HUES48 (cell line): ENCODE results near the gene EMX1.

Source experiments
- H3K27ac ChIP-seq: one replicate; pipeline ENCODE4 v1.7.0; 2013; ENCODE audit warnings: low read depth, low read length, inconsistent platforms
- H3K27me3 ChIP-seq: 2 replicates; pipeline ENCODE4 v1.6.1; 2013; ENCODE audit warnings: mild to moderate bottlenecking, low read length; ENCODE audit not compliant: control insufficient read depth, insufficient read depth
- H3K36me3 ChIP-seq: 2 replicates; pipeline ENCODE4 v1.6.1; 2013; ENCODE audit warnings: low read length; ENCODE audit not compliant: control insufficient read depth, insufficient read depth
- H3K4me1 ChIP-seq: 2 replicates; pipeline ENCODE4 v1.6.1; 2013; ENCODE audit warnings: mild to moderate bottlenecking, low read length; ENCODE audit not compliant: control insufficient read depth, insufficient read depth
- H3K4me3 ChIP-seq: 2 replicates; pipeline ENCODE4 v1.5.1; 2013; ENCODE audit warnings: mild to moderate bottlenecking, low read depth, low read length
- H3K9ac ChIP-seq: 2 replicates; pipeline ENCODE4 v1.6.1; 2013; ENCODE audit warnings: mild to moderate bottlenecking, low read depth, low read length, moderate library complexity
- H3K9me3 ChIP-seq: 2 replicates; pipeline ENCODE4 v1.6.1; 2013; ENCODE audit warnings: low read length; ENCODE audit not compliant: control insufficient read depth, insufficient read depth

The EMX1 gene

DNA sequence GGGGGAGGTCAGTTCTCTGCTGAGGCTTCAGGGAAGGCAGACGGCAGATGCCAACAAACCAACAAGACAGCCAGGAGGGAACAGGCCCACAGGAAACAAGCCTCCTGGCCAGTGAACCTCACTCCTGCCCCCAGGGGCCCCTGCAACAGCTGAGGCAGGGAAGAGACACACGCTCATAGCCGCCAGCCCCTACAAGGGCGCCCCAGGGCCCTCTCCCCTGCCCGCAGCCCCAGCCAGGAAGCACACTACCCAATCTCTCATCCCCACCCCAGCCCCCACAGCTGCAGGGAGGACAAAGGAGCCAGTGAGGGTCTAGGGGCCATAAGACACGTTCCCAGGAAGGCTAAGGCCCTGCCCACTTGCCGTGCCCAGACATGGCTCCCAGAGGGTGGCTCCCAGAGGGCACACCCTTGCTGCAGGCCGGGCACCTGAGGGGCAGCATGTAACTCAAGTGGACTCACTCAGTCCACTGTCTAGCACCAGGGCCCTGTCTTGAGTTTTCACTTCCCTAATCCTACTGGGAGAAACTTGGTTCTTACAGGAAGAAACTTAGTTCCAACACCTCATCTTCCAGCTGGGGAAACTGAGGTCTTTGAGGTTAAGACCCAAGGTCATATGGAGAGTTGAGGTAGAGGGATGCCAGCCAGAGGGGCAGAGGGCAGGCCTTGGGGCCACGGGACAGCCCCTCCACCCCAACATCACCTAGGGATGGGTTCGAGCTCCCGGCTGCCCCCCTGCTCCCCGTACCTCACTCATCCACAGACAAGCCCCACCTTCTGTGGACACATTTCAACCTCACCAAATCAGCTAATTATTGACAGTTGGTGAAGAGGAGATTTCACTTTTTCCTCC, 37.3 kb downstream of the EMX1 start:
- Histone ChIP-seq H3K4me3 (no peak overlapping the region), H3K4me1 (peaks cover 23% of the 10 kb centered on the region), H3K9me3 (no peaks in the 10 kb centered on the region), H3K27ac (no peak overlapping the region), H3K9ac (no peak overlapping the region), H3K27me3 (no peaks in the 10 kb centered on the region), H3K36me3 (no peaks in the 10 kb centered on the region)

DNA sequence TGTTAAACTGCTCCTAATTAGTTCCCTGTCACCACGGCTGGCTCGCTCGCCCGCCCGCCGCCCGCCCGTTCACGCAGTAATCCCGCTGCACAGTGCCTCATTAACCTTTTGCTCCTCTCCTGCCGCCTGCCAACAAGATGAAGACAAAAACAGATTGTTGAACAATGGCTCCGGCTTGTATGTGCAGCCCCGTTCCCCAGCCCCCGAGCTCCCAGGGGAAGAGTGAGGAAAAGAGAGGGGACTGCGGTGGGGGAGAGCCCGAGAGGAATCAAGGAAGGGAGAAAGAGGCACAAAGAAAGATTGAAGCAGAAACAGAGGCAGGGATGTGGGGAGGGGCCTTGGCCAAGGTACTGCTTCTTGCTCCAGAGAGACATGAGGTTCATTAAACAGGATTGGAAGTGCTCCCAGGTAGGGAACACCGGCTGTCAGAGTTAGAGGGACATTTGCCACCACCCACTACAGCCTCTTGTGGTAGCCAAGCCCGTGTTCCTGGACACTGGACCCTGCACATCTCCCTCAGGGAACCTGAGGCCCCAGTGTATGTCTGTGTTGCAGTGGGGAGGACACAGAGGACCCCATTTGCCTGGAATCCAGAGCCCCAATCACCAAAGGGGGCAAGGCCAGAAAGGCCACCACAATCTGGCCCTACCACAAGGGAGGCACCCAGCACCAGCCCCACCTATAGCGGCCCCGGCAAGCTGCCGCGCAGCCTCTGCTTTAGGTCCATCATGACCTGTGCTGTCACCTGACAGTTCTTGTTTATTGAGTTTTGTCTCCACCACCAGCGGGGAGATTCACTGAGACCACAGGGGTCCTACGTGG, 38.1 kb downstream of the EMX1 start:
- H3K27ac ChIP-seq, result no peak overlapping the region
- no peak overlapping the region for H3K9ac ChIP-seq
- H3K4me1 ChIP-seq, result peaks cover 22% of the 10 kb centered on the region

DNA sequence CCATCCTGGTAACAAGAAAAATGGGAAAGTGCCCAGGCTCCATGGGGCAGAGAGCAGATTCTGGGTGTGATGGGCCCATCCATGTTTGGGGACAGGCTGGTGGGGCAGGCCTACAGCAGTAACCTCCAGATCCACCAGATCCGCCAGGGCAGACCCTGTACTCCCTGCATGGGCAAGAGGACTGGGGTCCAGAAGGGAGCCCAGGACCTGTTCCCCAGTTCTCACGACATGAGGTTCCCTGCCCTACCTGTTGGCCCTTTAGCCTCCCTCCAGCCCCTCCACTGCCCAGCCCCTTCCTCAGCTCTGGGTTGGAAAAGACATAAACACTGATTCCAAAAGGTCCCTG, 38.7 kb downstream of the EMX1 start:
- Histone ChIP-seq H3K9ac (no peak overlapping the region), H3K4me1 (peaks cover 16% of the 10 kb centered on the region), H3K27me3 (no peaks in the 10 kb centered on the region), H3K9me3 (no peaks in the 10 kb centered on the region), H3K4me3 (no peak overlapping the region), H3K36me3 (no peaks in the 10 kb centered on the region), H3K27ac (no peak overlapping the region)

More for the DNA sequence above, 38.1 kb downstream of the EMX1 start:
- H3K36me3 ChIP-seq, result no peaks in the 10 kb centered on the region
- H3K9me3 ChIP-seq, result no peaks in the 10 kb centered on the region
- H3K4me3 ChIP-seq, result no peak overlapping the region
- no peaks in the 10 kb centered on the region for H3K27me3 ChIP-seq

DNA sequence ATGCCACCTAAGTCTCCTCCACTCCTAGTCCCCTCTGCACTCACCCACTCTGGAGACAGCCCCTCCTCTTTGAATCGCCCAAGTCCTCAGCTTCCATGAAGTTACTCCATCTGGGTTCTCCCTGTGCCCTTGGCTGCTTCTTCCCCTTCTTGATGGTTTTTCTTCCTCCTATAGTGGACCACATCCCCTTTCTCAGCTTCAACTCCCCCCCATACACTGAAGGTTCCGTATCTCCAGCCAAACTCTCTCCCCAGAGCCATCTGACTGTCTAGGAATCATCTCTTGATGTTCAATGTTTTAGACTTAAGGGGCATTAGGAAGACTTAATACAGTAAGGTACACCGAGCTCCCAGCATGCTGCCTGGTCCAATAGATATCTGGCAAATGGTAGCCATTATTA, 39.6 kb downstream of the EMX1 start:
- no peaks in the 10 kb centered on the region for H3K27me3 ChIP-seq
- no peak overlapping the region for H3K27ac ChIP-seq
- H3K9ac ChIP-seq, result no peak overlapping the region
- H3K4me1 ChIP-seq, result peaks cover 12% of the 10 kb centered on the region
- H3K36me3 ChIP-seq, result no peaks in the 10 kb centered on the region
- no peak overlapping the region for H3K4me3 ChIP-seq
- no peaks in the 10 kb centered on the region for H3K9me3 ChIP-seq

DNA sequence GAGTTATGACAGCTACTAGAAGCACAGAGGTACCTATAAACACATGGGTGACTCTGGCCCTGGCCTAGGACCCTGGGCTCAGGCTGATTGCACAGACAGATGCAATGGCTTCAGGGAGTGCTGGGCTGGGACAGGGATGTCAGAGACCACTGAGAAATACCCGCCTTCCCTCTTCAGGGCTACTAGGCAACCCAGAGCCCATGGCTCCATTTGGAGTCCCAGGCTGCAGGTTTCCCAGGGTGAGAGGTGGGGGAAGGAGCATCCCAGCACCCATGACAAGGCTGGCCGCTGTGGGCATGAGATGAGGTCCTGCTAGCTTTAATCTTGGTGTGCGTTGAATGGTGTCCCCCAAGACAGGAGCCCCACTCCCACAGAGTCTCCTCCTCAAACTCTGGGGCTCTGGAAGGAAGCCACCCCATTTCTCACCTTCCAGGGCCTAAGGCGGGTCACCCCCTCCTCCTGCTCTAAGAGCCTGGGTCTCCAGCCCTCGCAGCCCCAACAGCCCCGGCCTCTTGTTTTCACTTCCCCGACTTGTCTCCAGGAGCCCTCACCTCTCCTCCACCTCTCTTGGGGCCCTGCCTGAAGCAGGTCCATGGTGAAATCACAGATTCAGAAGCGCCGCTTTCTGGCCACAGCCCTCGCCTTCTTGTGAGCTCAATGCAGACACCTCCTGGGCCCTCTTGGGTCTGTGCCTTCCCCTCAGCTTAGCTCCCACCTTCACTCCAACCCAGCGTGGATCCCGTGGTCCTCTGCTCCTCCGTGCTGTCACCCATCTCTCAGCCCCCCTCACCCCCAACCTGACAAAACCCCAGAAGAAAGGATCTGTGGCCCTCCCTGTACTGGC, 41.4 kb downstream of the EMX1 start:
- peaks cover 19% of the 10 kb centered on the region for H3K4me1 ChIP-seq
- H3K27ac ChIP-seq, result no peak overlapping the region
- H3K36me3 ChIP-seq, result no peaks in the 10 kb centered on the region

DNA sequence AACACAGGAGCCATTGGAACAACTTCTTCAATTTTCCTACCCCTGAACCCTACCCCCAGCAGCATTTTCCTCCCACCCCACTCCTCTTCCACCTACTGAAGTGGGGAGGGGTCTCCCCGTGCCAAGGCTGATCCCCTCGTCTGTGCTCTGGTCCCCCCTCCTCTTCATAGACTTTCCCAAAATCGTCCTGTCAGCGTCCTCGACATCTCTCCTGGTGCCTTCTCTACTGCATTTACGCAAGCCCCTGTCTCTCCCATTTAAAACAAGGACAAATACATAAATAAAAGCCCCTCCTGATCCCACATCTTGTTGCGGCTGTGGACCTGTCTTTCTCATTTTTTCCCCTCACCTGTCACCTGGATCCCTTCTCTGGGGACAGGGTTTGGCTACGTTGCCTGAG, 42.2 kb downstream of the EMX1 start:
- Histone ChIP-seq H3K27ac (no peak overlapping the region), H3K9ac (no peak overlapping the region), H3K27me3 (peaks cover 3% of the 10 kb centered on the region; the same call in 1 of the 2 replicates), H3K4me3 (no peak overlapping the region), H3K9me3 (no peaks in the 10 kb centered on the region), H3K4me1 (peaks cover 25% of the 10 kb centered on the region), H3K36me3 (no peaks in the 10 kb centered on the region)

More for the DNA sequence above, 41.4 kb downstream of the EMX1 start:
- Histone ChIP-seq H3K9ac (no peak overlapping the region), H3K27me3 (peaks cover 3% of the 10 kb centered on the region; the same call in 1 of the 2 replicates), H3K9me3 (no peaks in the 10 kb centered on the region), H3K4me3 (no peak overlapping the region)

DNA sequence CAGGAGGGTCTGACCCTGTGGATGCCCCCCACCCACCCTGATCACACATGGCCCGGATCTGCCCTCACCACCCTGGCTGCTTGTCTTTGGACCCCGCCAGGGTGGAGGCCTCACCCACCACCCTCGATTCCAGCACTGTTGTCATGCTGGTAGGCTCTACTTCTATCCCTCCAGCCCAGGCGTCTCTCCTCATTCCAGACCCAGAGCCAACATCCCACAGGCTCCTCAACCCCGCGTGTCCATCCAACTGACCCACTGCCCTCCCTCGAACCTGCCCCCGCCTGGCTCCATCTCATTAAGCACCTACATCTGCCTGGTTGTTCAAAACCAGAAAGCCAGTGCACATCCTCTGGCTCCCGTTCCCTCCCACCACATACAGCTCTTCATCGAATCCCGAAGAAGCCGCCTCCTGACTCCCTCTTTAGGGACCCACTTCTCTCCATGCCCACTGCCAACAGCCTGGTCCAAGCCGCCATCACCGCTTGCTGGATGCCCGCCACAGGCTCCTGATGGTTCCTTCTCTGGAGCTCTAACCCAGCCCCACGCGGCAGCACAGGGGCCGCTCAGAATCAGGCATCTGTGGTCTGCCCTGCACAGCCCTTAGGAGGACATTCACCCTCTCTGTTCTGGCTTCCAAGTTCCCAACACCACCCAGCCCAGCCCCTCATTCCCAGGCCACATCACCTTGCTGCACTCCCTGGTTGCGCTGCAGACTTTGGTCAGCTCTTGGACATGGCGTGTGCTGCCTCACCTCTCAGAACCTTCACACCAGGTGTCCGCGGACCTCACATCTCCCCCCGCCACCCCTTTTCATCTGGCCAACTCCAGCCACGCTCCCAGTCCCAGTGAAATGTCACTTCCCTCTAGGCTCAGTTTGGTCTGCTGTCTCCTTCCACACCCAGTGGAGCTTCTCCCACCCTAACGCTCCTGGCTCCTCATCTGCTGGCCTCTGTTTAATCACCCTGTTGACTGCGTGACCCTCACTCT, 43.0 kb downstream of the EMX1 start:
- Histone ChIP-seq H3K4me3 (no peak overlapping the region), H3K27me3 (peaks cover 3% of the 10 kb centered on the region; the same call in 1 of the 2 replicates), H3K9ac (no peak overlapping the region), H3K36me3 (no peaks in the 10 kb centered on the region), H3K4me1 (peaks cover 25% of the 10 kb centered on the region), H3K27ac (no peak overlapping the region), H3K9me3 (no peaks in the 10 kb centered on the region)

DNA sequence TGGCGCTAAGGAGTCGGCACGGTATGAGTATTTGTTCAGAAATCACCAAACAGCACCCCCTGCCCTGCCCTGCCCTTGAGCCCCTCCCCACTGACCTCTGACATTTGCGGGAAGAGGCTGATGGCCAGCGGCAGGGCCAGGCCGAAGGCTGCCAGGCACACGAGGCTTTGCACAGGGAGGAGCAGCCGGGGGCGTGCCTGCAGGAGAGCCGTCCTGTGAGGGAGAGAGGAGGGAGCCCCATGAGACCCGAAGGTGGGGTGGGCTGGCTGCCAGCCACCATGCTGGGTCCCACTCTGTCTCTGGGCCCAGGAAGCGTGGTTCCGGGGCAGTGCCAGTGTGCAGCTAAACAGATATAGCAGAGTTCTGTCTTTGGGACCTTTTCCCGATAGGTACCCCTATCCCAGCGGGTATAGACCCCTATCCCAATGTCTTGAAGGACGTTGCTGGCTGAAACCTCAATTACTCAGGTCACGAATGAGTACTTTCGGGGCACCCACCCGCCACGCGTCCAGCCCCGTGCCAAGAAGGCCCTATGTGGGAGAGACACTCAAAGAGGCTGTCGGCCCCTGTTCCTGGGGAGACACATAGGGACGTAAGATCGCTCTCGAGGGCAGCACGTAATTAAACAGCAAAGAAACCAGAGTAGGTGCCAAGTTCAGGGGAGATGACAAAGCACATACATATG, 43.9 kb downstream of the EMX1 start:
- peaks cover 5% of the 10 kb centered on the region; the same call in 1 of the 2 replicates for H3K36me3 ChIP-seq
- H3K9ac ChIP-seq, result no peak overlapping the region
- H3K9me3 ChIP-seq, result no peaks in the 10 kb centered on the region
- H3K4me1 ChIP-seq, result peaks cover 25% of the 10 kb centered on the region
- H3K27ac ChIP-seq, result no peak overlapping the region
- peaks cover 3% of the 10 kb centered on the region; the same call in 1 of the 2 replicates for H3K27me3 ChIP-seq
- no peak overlapping the region for H3K4me3 ChIP-seq

DNA sequence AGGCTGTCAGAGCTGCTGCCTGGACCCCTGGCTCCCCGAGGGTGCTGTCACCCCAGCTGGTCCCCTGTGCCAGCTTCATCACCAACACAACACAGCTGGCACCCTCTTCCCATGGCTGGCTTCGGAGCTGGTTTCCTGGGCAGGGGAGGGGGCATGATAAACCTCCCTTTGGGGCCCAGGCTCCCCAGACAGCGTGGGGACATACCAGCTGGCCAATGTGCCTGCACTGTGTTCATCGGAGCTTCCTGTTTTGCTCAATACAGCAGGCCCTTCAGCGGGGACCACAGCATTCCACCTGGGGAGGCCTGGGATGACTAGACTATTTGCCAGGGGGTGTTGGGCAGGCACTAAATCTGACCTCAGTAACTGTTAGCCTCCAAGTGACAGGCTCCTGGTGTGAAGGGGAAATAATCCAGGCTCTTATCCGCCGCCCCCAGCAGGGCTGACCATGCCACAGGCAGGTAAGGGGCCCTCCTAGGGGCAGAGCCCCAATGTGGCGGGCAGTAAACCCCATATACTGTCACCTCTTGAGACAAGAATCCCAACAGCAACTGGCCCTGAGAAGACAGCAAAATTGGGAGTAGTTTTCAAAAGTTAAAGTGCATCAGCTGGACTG, 44.6 kb downstream of the EMX1 start:
- H3K36me3 ChIP-seq, result peaks cover 5% of the 10 kb centered on the region; the same call in 1 of the 2 replicates
- H3K27ac ChIP-seq, result no peak overlapping the region
- peaks cover 3% of the 10 kb centered on the region; the same call in 1 of the 2 replicates for H3K27me3 ChIP-seq
- H3K4me1 ChIP-seq, result peaks cover 25% of the 10 kb centered on the region
- no peak overlapping the region for H3K9ac ChIP-seq
- no peaks in the 10 kb centered on the region for H3K9me3 ChIP-seq
- no peak overlapping the region for H3K4me3 ChIP-seq
